ENCODE data around the gene GGCX. TPM values are rescaled to one million over a fixed set of nuclear protein-coding genes. Genes with fewer than 3 reads are reported as not detected.
"Not testable (repeated sequence)": the region's sequence is repeated elsewhere in the genome, so short reads cannot be mapped to it uniquely, and the experiment has no call there.

GGCX gene
- total and polyA plus RNA-seq, 5 experiments from 2014 or later, result 10.4 to 35.8 (median 14.6) TPM

DNA sequence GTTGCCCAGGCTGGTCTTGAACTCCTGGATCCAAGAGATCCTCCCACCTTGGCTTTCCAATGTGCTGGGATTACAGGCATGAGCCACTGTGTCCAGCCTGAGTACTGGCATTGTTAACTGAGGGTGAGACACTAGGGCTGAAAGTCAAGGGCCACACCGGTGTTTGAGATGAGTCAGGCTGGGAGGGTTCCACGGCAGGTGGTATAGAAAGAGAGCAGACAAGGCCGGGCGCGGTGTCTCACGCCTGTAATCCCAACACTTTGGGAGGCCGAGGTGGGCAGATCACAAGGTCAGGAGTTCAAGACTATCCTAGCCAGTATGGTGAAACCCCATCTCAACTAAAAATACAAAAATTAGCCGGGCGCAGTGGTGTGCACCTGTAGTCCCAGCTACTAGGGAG lies 31.0 kb upstream of the GGCX start:
- ATAC-seq, H3K36me3 Mint-ChIP-seq, H3K27me3 Mint-ChIP-seq, H3K9me3 Mint-ChIP-seq, DNase-seq: not testable (repeated sequence)
- H3K27ac Mint-ChIP-seq, result peak overlapping the region in 5 of 10 donors; percentile 21 to 71 (median 46)
- peak overlapping the region in 2 of 10 donors; percentile 22 to 45 for H3K4me3 Mint-ChIP-seq
- POLR2A ChIA-PET, result interaction anchor here (0.9 to 5.7 kb wide), 3 partner anchors 7 to 13 kb away, joined by 3 to 88 read pairs (median 4); partner anchors contain the start of genes TMEM150A and VAMP5
- H3K4me1 Mint-ChIP-seq, result peaks cover 29 to 66% (median 60%) of the 10 kb centered on the region in 4 donors

DNA sequence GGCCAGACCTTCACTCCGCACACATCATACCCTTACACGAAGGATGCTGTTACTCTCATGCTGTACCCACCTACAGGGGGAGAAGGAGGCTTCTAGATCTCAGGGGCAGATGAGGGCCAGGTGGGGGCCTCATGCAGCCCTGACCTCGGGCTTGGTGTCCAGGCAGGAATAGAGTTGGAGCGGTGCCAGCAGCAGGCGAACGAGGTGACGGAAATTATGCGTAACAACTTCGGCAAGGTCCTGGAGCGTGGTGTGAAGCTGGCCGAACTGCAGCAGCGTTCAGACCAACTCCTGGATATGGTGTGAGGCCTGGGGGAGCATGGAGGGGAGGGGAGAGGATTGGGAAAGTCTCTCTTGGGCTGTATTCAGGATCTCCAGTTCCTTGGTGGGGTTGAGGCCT lies 30.3 kb upstream of the GGCX start:
- POLR2A ChIA-PET, result interaction anchor here (0.6 to 2.4 kb wide), 4 partner anchors 9 to 53 kb away, joined by 3 to 7 read pairs (median 6); partner anchors contain the start of gene VAMP8
- H3K27me3 Mint-ChIP-seq, result no peaks in the 10 kb centered on the region
- peak overlapping the region in 6 of 10 donors; percentile 17 to 81 (median 53) for H3K27ac Mint-ChIP-seq
- peaks cover 29 to 64% (median 55%) of the 10 kb centered on the region in 4 donors for H3K4me1 Mint-ChIP-seq
- peaks cover 0 to 3% (median 0%) of the 10 kb centered on the region in 3 donors for H3K36me3 Mint-ChIP-seq
- DNase-seq, result no peak
- no peak for ATAC-seq
- H3K4me3 Mint-ChIP-seq, result peak overlapping the region in 1 of 10 donors; percentile 1
- no peaks in the 10 kb centered on the region for H3K9me3 Mint-ChIP-seq

DNA sequence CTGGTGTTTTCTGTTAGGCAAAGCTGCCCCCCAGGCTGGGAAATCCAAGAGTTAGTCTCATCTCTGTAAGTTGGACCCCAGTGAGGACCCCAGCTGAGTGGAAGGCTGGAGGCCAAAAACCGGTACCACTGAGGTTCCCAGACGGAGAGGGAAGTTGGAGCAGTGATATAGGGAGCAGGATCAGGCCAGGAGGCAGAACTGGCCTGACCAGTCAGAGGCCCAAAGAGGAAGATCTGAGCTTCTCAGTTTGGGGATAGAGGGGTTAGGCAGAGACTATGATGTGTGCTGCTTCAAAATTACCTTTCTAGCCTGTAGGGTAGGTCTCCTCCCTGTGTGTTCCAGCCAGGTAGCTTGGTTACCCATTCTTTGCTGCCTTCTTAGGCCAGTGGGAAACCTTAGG lies 29.7 kb upstream of the GGCX start:
- POLR2A ChIA-PET, result interaction anchor here (0.6 to 2.4 kb wide), 4 partner anchors 10 to 52 kb away, joined by 3 to 7 read pairs (median 6); partner anchors contain the start of gene VAMP8
- peaks cover 0 to 3% (median 0%) of the 10 kb centered on the region in 3 donors for H3K36me3 Mint-ChIP-seq
- no peaks in the 10 kb centered on the region for H3K9me3 Mint-ChIP-seq
- ATAC-seq (no peak), DNase-seq (no peak)
- H3K27me3 Mint-ChIP-seq, result no peaks in the 10 kb centered on the region
- peaks cover 26 to 63% (median 52%) of the 10 kb centered on the region in 4 donors for H3K4me1 Mint-ChIP-seq
- H3K4me3 Mint-ChIP-seq, result no peak overlapping the region
- peak overlapping the region in 7 of 10 donors; percentile 18 to 80 (median 55) for H3K27ac Mint-ChIP-seq

DNA sequence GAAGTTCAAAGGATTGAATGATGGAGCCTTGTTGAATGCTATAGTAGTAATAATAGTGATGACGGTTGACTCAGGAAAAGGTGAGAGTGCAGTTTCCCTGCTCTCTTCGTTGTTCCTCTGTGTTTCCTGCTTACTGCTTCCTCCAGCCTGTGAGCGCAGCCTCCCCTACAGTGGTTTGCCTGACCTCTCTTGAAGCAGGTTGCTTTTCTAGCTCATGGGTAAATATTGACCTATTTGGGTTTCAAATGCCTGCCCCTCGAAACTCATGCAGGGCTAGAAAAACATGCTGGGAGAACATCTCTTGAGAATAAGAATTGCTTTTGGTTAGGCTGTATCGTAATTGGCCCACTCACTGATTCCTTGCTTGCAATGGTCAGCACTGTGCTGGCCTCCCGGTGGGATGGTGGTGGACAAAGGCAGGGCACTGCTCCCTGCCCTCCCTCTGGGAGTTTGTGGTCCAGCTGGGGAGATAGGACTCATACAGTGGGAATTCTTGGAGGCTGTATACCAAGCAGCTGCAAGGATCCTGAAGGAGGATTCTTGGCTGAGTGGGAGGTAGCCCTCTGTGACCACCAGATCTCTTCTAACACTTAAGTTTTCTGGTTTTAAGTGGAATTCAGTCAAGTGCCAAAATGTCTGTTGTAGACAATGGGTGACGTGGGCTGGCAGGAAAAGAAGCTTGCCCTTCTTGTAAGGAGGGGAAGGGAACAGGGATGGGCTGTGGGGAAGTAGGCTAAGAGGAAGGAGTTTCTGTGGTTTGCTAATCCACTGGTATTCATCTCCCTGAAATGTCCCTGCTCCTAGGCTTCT lies 28.9 kb upstream of the GGCX start:
- DNase-seq, result no peak
- no peaks in the 10 kb centered on the region for H3K9me3 Mint-ChIP-seq
- H3K4me1 Mint-ChIP-seq, result peaks cover 27 to 63% (median 53%) of the 10 kb centered on the region in 4 donors
- no peak for ATAC-seq
- H3K4me3 Mint-ChIP-seq, result peak overlapping the region in 1 of 10 donors; percentile 18
- H3K27me3 Mint-ChIP-seq, result no peaks in the 10 kb centered on the region
- no peaks in the 10 kb centered on the region for H3K36me3 Mint-ChIP-seq
- peak overlapping the region in 6 of 10 donors; percentile 30 to 69 (median 57) for H3K27ac Mint-ChIP-seq
- POLR2A ChIA-PET, result interaction anchor here (1.1 to 2.4 kb wide), 3 partner anchors 10 to 52 kb away, joined by 3 to 7 read pairs (median 5); no protein-coding TSS in a partner anchor

DNA sequence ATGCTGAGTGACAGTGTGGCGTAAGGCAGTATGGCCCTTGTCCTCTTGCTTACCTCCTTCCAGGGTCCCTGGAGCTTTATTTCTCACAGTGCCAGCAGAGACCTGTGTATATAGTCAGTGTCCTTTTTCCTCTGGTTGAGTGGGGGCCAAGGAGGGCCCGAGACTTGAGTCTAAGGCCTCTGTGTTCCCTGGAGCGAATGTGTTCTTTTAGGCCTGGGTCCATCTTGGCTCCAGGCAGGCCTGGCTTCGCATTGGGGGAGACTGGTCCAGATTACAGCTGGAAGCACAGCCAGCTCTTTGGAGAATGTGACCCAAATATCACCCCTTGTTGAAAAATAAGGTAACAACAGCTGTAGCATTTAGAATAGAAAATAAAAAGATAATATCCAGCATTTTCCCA lies 27.9 kb upstream of the GGCX start:
- ATAC-seq (no peak), DNase-seq (no peak)
- Mint-ChIP-seq H3K9me3 (no peaks in the 10 kb centered on the region), H3K27ac (peak overlapping the region in 6 of 10 donors; percentile 7 to 87 (median 32)), H3K36me3 (no peaks in the 10 kb centered on the region), H3K4me3 (no peak overlapping the region), H3K27me3 (no peaks in the 10 kb centered on the region), H3K4me1 (peaks cover 27 to 60% (median 53%) of the 10 kb centered on the region in 4 donors)
- POLR2A ChIA-PET, result interaction anchor here (0.8 to 7.4 kb wide), 3 partner anchors 9 to 23 kb away, joined by 5 to 67 read pairs (median 11); partner anchors contain the start of genes C2orf68 and TMEM150A

DNA sequence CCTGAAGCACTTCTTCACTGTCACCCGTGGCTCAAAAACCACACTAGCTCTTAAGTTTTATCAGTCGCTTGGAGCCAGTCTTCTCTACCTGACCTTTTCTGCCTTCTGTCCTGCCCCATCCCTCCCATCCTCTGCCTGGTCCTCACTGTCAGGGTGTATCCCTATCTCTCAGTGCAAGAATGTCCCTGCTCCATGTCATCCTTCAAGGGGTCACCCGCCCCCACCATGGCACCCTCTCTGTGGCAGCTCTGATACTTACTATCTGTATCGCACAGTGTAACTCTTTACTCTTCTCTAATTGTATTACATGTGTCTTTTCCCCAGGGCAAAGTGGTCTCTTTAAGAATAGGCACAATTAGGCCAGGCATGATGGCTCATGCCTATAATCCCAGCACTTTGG lies 27.4 kb upstream of the GGCX start:
- Mint-ChIP-seq H3K27me3 (no peaks in the 10 kb centered on the region), H3K36me3 (no peaks in the 10 kb centered on the region), H3K27ac (peak overlapping the region in 9 of 10 donors; percentile 20 to 87 (median 60)), H3K9me3 (no peaks in the 10 kb centered on the region), H3K4me3 (peak overlapping the region in 3 of 10 donors; percentile 1 to 55 (median 53)), H3K4me1 (peaks cover 24 to 61% (median 51%) of the 10 kb centered on the region in 4 donors)
- ATAC-seq, result no peak
- DNase-seq, result no peak
- POLR2A ChIA-PET, result interaction anchor here (0.5 to 7.4 kb wide), 4 partner anchors 9 to 28 kb away, joined by 4 to 67 read pairs (median 8); partner anchors contain the start of genes C2orf68 and TMEM150A

DNA sequence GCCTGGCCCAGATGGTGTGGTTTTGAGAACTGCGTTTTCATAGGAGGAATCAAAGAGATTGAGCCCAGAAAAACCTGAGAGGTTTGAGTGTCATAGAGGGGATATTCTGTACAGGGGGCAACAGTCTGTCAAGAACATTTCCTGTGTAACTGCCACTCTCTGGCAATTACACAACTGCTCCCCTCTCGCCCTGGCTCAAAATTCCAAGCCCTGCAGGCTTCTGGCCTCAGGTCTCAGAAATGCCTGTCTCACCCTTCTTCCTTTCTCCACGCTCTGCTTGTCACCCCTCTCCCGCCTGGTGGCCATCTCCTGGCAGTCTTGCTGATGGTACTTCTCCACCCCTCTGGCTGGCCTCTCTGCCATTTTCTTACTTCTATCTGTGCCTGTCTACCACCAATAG lies 26.9 kb upstream of the GGCX start:
- no peaks in the 10 kb centered on the region for H3K27me3 Mint-ChIP-seq
- peak overlapping the region in 9 of 10 donors; percentile 25 to 87 (median 60) for H3K27ac Mint-ChIP-seq
- peak overlapping the region in 2 of 10 donors; percentile 1 to 55 for H3K4me3 Mint-ChIP-seq
- peaks cover 27 to 63% (median 54%) of the 10 kb centered on the region in 4 donors for H3K4me1 Mint-ChIP-seq
- POLR2A ChIA-PET, result interaction anchor here (0.5 to 7.4 kb wide), 5 partner anchors 7 to 29 kb away, joined by 4 to 88 read pairs (median 14); partner anchors contain the start of genes C2orf68, RNF181, TMEM150A and VAMP8
- DNase-seq (no peak), ATAC-seq (no peak)
- H3K36me3 Mint-ChIP-seq, result no peaks in the 10 kb centered on the region
- no peaks in the 10 kb centered on the region for H3K9me3 Mint-ChIP-seq

DNA sequence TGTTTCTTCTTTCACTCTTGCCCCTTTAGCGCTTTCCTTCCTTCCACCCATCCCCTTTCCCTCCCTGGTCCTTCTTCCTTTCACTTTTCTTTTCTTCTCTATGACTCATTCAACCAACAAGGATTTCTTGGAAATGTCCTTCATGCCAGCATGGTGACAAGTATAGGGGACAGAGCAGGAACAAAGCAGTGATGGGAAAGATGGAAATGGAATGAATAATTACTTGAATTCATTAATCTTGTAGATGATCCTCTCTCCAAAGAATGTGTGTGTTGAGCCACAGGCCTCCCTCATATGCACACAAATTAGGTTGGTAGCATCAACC lies 24.4 kb upstream of the GGCX start:
- H3K4me3 Mint-ChIP-seq, result peak overlapping the region; percentile 65 to 93 (median 88)
- H3K27me3 Mint-ChIP-seq, result no peaks in the 10 kb centered on the region
- H3K36me3 Mint-ChIP-seq, result peaks cover 0 to 18% (median 7%) of the 10 kb centered on the region in 3 donors
- no peak for DNase-seq
- H3K4me1 Mint-ChIP-seq, result peaks cover 33 to 78% (median 64%) of the 10 kb centered on the region in 4 donors
- H3K27ac Mint-ChIP-seq, result peak overlapping the region; percentile 74 to 97 (median 92)
- no peak for ATAC-seq
- no peaks in the 10 kb centered on the region for H3K9me3 Mint-ChIP-seq
- POLR2A ChIA-PET, result interaction anchor here (0.8 to 7.4 kb wide), 6 partner anchors 10 to 258 kb away, joined by 3 to 88 read pairs (median 7); partner anchors contain the start of genes GGCX, MAT2A, RNF181 and TGOLN2

DNA sequence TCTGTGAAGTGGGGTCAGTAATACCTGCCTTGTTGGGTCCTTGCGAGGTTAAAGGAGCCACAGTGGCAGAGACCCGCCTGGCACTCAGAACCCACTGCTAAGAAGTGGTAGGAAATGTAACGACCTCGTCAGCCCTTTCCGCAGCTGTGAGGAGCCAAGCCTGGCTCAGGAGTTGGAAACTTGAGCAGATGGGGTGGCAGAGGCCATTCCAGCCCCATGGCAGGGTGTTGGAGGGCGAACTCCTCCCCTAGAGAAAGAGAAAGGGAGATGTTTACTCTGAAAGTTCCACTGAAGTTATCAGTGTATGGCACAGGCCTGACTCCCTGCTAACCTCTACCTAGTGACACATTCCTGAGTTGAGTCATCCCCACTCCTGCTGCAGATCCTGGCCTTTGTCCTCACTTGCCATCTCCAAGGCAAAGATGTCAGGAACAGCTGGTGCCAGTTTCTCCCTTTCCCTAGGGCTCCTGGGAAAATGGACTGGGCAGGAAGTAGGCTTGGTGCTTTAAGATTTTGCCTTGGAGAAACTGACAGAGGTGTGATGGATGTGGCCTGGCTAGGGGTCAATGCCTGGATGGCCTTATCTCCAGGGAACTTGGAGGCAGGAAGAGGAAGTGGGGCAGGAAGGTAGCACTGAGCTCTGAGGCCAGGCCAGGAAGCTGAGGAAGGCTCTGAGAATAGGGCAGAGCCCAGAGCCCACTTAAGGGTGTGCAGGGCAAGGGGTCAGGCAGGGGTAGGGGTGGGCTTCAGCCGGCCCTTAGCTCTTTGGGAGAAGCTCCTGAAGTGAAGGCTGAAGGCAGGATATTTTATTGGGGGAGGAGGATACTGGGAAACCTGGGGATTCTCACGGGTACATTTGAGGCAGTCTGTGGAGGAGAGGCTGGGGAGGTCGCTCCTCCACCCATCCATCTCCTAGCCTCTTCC lies 23.8 kb upstream of the GGCX start:
- POLR2A ChIA-PET, result interaction anchor here (0.5 to 7.4 kb wide), 9 partner anchors 10 to 257 kb away, joined by 3 to 88 read pairs (median 6); partner anchors contain the start of genes C2orf68, GGCX, MAT2A and RNF181
- peak in 3 of 10 donors; percentile 20 to 42 (median 40) for DNase-seq
- ATAC-seq, result peak; percentile 55 to 59
- Mint-ChIP-seq H3K36me3 (peaks cover 0 to 21% (median 7%) of the 10 kb centered on the region in 3 donors), H3K27me3 (no peaks in the 10 kb centered on the region), H3K27ac (peak overlapping the region; percentile 86 to 97 (median 93)), H3K4me3 (peak overlapping the region; percentile 80 to 93 (median 89)), H3K4me1 (peaks cover 34 to 76% (median 65%) of the 10 kb centered on the region in 4 donors), H3K9me3 (no peaks in the 10 kb centered on the region)

DNA sequence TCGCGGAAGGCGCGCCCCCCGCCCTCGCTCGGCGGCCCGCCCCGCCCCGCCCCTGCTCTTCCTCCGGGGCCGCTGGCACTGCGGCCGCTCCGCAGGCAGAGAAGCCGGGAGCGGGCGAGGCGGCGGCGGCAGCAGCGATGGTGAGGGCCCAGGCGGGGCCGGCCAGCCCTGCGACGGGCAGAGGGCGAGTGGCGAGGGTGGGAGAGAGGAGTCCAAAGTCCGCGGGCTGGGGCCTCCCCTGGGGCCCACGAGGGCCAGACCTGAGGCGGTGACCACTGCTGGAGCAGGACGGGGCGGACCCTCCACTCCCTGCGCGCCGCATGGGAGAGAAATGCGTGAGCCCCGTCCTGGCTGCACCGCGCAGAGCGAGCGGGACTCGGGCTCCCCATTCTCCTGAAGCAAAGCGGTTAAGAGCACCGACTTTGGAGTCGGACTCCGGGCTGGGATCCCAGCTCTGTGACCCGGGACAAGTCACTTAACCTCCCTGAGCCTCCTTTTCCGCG lies 23.1 kb upstream of the GGCX start, which contains the start of gene VAMP5:
VAMP5 (plus strand) TSS at position 78 of the 503 bp plus-strand sequence; CDS start at position 138, 60 bp downstream.
- Mint-ChIP-seq H3K36me3 (peaks cover 0 to 21% (median 7%) of the 10 kb centered on the region in 3 donors), H3K9me3 (no peaks in the 10 kb centered on the region), H3K4me3 (peak within 1 kb of the TSS; percentile 80 to 94 (median 90)), H3K27ac (peak within 1 kb of the TSS; percentile 86 to 98 (median 96)), H3K4me1 (peaks cover 37 to 78% (median 67%) of the 10 kb centered on the region in 4 donors), H3K27me3 (no peaks in the 10 kb centered on the region)
- ATAC-seq (peak; percentile 44 to 69), DNase-seq (peak in 6 of 10 donors; percentile 35 to 67 (median 47))
- POLR2A ChIA-PET, result interaction anchor here (0.6 to 7.4 kb wide), 8 partner anchors 11 to 436 kb away, joined by 3 to 88 read pairs (median 6); partner anchors contain the start of genes C2orf68, GGCX, RNF181 and TGOLN2

All from naive thymus-derived CD8-positive, alpha-beta T cell (primary cell).